RKO (cell line): ENCODE results near the gene METTL3.
"Not testable (repeated sequence)": the region's sequence is repeated elsewhere in the genome, so short reads cannot be mapped to it uniquely, and the experiment has no call there.

ENCODE experiments used
- DNase-seq: peaks from one replicate; pipeline ENCODE4 v3.0.0-alpha.2; 2016; ENCODE audit warnings: low spot score

METTL3 gene

GRCh38 chr14:21510735-21511657, at the start of gene METTL3:
TSS of gene METTL3 (minus strand) at chr14:21511340. CDS start at chr14:21511223, 117 bp downstream.
- DNase-seq = peak; percentile 100

DNA sequence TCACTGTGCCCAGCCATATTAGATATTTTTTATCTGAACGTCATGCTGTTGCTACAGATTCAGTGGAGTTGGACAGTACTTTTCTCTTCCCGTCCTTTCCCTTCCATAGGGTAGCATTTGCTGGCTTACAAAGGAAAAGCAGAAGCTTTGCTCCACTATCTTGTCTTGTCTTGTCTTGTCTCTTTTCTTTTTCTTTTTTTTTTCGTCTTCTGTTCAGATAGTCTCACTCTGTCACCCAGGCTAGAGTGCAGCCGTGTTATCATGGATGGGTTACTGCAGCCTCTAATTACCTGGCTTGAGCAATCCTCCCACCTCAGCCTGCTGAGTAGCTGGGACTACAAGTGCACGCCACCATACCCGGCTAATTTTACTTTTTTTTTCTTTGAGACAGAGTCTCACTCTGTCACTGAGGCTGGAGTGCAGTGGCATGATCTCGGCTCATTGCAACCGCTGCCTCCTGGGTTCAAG, 47.6 kb upstream of the METTL3 start:
- DNase-seq = no peak

DNA sequence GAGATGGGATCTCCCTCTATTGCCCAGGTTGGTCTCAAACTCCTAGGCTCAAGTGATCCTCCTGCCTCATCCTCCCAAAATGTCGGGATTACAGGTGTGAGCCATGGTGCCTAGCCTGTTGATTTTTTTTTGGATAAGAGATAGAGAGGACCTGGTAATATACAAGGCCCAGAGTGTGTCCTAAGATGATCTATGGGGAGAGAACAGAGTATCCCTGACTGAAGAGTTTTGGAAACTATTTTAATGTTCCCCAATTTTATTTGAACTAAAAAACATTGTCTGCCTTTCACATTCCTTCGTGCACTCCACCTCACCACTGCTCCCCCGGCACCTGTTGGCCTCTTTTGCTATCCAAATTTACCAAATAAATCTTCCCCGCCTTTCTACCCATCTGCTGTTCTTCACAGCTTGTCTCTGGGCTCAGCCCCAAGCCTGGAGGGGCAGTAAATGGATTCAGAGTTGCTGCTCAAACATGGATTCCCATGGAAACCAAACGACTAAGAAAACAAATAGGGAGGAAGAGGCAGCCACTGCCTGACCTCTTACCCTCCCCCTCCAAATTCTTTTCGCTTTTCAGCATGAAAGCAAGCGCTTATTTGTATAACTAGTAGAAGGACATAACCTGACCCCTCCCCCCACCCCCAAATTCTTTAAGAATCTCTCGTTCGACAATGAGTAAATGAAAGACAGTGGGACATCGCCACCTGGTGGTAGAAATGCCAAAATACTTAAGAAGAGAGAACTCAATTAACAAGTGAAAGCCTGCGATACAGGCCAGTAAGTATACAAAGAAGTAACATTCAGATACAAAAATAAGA, 46.2 kb upstream of the METTL3 start:
- peak; percentile 88 for DNase-seq

GRCh38 chr14:21556378-21557083, 45.4 kb upstream of the METTL3 start:
- DNase-seq = no peak

DNA sequence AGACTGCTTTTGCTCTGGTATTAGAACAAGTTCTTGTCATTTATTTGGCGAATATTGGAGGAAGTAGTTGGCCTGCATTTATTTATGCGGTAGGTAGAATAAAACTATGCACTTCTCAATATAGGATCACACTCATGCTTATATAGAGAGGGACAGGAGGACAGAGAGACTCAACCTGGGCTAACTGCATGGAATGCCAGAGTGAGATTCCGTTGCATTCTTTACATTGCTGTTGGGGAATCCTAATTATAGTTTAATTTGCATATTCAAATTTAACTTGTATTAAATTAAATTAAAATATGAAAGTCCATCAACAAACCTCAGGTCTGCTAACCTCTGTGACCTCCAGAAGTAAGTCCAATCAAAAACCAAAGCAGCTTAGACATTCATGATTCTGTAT, 42.1 kb upstream of the METTL3 start:
- DNase-seq = no peak

- not testable (repeated sequence) for DNase-seq
These were observed 33.4 kb upstream of the METTL3 start for GRCh38 chr14:21544588-21544987.

- no peak for DNase-seq
These were observed 32.8 kb upstream of the METTL3 start for GRCh38 chr14:21543963-21544362.

DNA sequence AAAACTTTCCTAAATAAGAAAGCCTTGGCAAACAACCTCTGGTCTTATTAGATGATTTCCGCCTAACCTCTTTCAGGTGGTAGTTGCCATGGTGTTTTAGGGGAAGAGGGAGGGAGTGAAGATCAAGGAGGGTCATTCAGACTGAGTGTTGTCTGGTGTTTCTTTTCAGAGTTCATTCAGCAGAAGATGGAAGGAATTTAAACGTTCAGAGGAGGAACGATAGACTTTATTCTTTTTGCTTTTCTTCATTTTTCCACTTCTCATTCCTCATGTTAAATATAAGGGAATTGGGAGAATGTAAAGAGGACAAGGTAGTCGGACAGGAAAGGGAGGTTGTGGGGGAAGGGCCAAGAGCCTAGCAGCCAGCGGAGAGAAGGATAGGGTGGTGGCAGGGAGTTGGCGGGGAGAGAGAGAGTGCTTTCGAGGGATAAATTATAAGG, 32.4 kb upstream of the METTL3 start:
- no peak for DNase-seq

DNA sequence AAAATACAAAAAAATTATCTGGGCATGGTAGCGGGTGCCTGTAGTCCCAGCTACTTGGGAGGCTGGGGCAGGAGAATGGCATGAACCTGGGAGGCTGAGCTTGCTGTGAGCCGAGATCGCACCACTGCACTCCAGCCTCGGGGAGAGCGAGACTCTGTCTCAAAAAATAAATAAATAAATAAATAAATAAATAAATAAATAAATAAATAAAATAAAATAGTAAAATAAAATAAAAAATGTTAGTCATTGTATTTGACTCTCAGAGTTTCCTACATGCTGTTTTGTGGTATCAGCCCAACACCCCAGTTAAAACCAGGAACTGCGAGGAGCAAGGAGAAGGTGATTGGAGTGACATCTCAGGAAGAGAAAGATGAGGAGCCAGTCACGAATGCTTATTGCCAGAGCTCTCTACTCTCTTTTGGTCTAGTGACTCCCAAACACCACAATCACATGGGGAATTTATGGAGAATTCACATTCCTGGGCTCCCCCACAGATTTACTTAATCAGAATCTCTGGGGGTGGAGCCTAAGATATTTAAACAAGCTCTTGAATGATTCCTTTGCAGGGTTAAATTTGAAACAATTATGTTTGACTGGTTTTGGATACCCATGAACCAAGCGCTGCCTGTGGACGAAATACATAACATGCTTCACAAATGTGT, 30.4 kb upstream of the METTL3 start:
- DNase-seq = no peak

GRCh38 chr14:21539189-21539940, 28.2 kb upstream of the METTL3 start:
- no peak for DNase-seq

DNA sequence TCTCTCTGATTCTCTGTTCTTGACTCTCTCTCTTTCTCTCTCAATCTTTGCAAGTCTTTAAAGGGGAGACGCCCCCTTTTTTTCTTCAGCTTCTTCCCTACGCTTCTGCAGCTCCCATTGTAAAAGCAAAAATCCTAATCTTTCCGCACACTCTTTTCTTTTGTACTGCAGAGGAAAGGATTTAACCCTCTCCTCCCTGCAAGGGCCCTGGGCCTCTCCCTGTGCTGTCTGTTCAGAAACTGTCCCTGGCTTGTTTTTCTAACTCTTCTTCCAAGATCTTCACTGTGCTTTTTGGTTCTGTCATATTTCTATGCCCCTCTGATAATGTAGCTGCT, 25.9 kb upstream of the METTL3 start:
- DNase-seq = no peak

- DNase-seq = no peak
These were observed 25.4 kb upstream of the METTL3 start for GRCh38 chr14:21536418-21537089.

DNA sequence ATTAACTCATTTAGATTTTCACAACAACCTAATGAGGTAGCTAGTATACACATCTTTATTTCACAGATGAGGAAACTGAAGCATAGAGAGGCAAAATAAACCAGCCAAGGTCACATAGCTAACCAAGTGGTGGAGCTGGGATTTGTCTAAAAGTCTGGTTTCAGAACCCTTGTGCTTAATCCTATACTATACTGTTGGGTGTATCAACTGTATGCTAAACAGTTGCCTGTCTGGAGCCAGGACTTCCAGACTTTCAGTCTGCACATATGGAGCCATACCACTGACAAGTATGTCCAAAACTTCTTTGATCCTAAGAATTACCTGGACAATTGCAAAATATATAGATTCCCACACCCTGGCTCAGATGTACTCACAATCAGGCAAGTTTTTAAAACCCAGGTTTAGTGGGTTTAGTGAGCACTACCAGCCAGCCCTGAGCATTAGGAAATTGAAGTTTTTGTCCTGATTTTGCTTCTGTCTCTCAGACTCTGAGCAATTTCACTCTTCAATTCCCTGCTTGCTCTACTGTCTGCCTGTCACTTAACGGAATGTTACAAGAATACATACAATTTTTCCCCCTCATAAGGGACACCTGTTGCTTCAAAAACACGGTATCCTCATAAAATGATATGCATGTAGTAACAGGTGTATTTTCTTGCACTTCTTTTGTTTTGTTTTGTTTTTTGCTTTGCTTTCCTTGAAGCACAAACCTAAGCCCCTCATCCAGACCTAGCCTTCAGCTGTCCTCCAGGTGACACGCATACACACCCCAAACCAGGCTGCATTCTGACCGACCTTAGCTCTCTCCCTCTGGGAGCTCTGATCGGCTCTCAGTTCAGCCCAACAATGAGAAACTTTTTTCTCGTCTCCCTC, 24.6 kb upstream of the METTL3 start:
- no peak for DNase-seq

DNA sequence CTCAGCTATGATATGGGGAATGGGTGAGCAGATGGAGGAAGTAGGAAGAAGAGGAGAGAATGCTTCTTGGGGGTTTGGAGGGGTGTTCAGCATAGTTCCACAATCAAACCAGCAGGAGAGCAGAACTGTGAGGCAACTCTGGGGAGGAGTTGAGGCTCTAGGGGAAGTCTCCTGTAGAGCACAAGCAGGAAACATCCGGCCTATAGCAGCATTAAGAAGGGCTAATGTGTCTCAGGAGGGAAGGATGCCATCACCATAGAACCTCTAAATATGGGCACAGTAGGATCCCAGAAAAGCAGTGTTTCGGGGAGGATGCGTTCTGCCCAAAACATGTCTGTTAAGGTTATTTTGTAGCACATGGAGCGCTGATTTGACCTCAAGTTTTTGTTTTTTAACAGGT, 23.4 kb upstream of the METTL3 start:
- no peak for DNase-seq

GRCh38 chr14:21533294-21533693, 22.2 kb upstream of the METTL3 start:
- no peak for DNase-seq

DNA sequence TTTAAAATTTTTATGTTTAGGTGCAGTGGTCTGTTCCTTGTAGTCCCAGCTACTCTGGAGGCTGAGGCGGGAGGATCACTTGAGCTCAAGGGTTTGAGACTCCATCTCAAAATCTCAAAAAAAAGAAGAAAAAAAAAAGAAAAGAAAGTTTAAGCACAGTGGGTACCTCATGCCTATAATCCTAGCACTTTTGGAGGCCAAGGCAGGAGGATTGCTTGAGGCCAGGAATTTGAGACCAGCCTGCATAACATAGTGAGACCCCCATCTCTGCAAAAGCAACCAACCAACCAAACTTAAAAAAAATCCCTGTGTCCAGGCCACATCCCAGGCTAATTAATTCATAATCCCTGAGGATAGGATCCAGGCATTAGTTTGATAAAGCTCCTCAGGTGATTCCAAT, 18.4 kb upstream of the METTL3 start:
- no peak for DNase-seq

- DNase-seq = no peak
These were observed 17.5 kb upstream of the METTL3 start for GRCh38 chr14:21528381-21529348.

GRCh38 chr14:21527318-21527679, 16.2 kb upstream of the METTL3 start:
- DNase-seq = no peak
